Neural progenitor cell (in vitro differentiated cells): ENCODE results near the gene MED25.
A peak's percentile ranks its signal among the peaks of the same experiment; 100 is the strongest.

ENCODE experiments used
- CTCF ChIP-seq: fragments of 200-600 bp; sonication (generic); IDR thresholded peaks from 2 replicates; pipeline ENCODE4 v1.5.1; 2017; ENCODE audit warnings: antibody characterized with exemption, mild to moderate bottlenecking
- EZH2 ChIP-seq: fragments of 200-600 bp; sonication (generic); IDR thresholded peaks from 2 replicates; pipeline ENCODE4 v1.6.1; 2017; ENCODE audit warnings: antibody characterized with exemption, mild to moderate bottlenecking, moderate library complexity

GRCh38 chr19:49817964-49818648 lies at the start of gene MED25:
- TF ChIP-seq CTCF (peak; percentile 27), EZH2 (no peak)
